Naive thymus-derived CD4-positive, alpha-beta T cell (primary cell): Measurements from ENCODE around the gene SPATA33. TPM values are rescaled to one million over a fixed set of nuclear protein-coding genes. Genes with fewer than 3 reads are reported as not detected.
A peak's percentile ranks its signal among the peaks of the same experiment; 100 is the strongest.

Source experiments
- ATAC-seq: fragments of 150-1000 bp; cut with Tn5 transposase; 2 replicates; pipeline ENCODE4 v1.10.0; 2021; ENCODE audit warnings: mild to moderate bottlenecking, moderate library complexity
- CTCF ChIA-PET: fragments of 350-600 bp; sonication (Branson Sonifier 250); formaldehyde crosslinking; loops from one replicate; lab custom pipeline; 2021; ENCODE audit warnings: antibody characterized with exemption; lab: Charles Lee
- POLR2A ChIA-PET: fragments of 350-600 bp; sonication (Branson Sonifier 250); formaldehyde crosslinking; loops from one replicate; lab custom pipeline; 2021; ENCODE audit warnings: antibody characterized with exemption, inconsistent platforms; lab: Charles Lee
- DNase-seq, 9 donors: peaks; one replicate each; pipeline versions ENCODE4 v3.0.0 to v3.0.0-alpha.2; 2020 to 2022; ENCODE audit warnings: mixed read lengths in 1 of 9
- H3K27ac ChIP-seq: one replicate; pipeline ENCODE4 v1.7.0; 2013; ENCODE audit warnings: mild to moderate bottlenecking, low read depth, low read length, moderate library complexity
- H3K27me3 ChIP-seq, 2 donors: one replicate each; pipeline ENCODE4 v1.7.0; 2013; ENCODE audit warnings: low read length in 2 of 2, mild to moderate bottlenecking in 2 of 2, moderate library complexity in 2 of 2; ENCODE audit not compliant: control insufficient read depth in 2 of 2, insufficient read depth in 2 of 2
- H3K36me3 ChIP-seq, 3 experiments: 1 replicate in 2 of 3; 2 replicates in 1 of 3; pipeline ENCODE4 v1.7.0; 2013; ENCODE audit warnings: low read length in 3 of 3, mild to moderate bottlenecking in 3 of 3, moderate library complexity in 1 of 3; ENCODE audit not compliant: insufficient read depth in 3 of 3, control insufficient read depth in 2 of 3
- H3K4me1 ChIP-seq, 2 donors: one replicate each; pipeline ENCODE4 v1.7.0; 2013; ENCODE audit warnings: low read length in 2 of 2, mild to moderate bottlenecking in 2 of 2, moderate library complexity in 1 of 2; ENCODE audit not compliant: control insufficient read depth in 2 of 2, insufficient read depth in 2 of 2
- H3K4me3 ChIP-seq: 2 replicates; pipeline ENCODE4 v1.7.0; 2013; ENCODE audit warnings: mild to moderate bottlenecking, low read length
- H3K9me3 ChIP-seq, 3 experiments: 1 replicate in 2 of 3; 2 replicates in 1 of 3; pipeline ENCODE4 v1.7.0; 2013; ENCODE audit warnings: low read length in 3 of 3; ENCODE audit not compliant: control insufficient read depth in 2 of 3
- H3K27ac Mint-ChIP-seq, 9 donors: one replicate each; pipeline ENCODE4 v1.8.0; 2020 to 2022; ENCODE audit warnings: mixed read lengths in 9 of 9, mild to moderate bottlenecking in 8 of 9, moderate library complexity in 5 of 9, inconsistent platforms in 2 of 9
- H3K27me3 Mint-ChIP-seq, 5 donors: one replicate each; pipeline ENCODE4 v1.8.0; 2021 to 2022; ENCODE audit warnings: mixed read lengths in 5 of 5, mild to moderate bottlenecking in 1 of 5
- H3K36me3 Mint-ChIP-seq, 5 donors: one replicate each; pipeline ENCODE4 v1.8.0; 2020 to 2022; ENCODE audit warnings: mixed read lengths in 5 of 5, mild to moderate bottlenecking in 3 of 5, inconsistent platforms in 1 of 5
- H3K4me1 Mint-ChIP-seq, 7 donors: one replicate each; pipeline ENCODE4 v1.8.0; 2020 to 2022; ENCODE audit warnings: mixed read lengths in 7 of 7, mild to moderate bottlenecking in 3 of 7, inconsistent platforms in 1 of 7
- H3K4me3 Mint-ChIP-seq, 10 donors: one replicate each; pipeline ENCODE4 v1.8.0; 2020 to 2022; ENCODE audit warnings: mild to moderate bottlenecking in 10 of 10, mixed read lengths in 10 of 10, moderate library complexity in 6 of 10, inconsistent platforms in 2 of 10
- H3K9me3 Mint-ChIP-seq, 11 donors: one replicate each; pipeline ENCODE4 v1.8.0; 2020 to 2022; ENCODE audit warnings: mixed read lengths in 11 of 11, mild to moderate bottlenecking in 4 of 11, inconsistent platforms in 1 of 11, moderate library complexity in 1 of 11
- intact Hi-C, 2 donors: fragments of 100-400 bp; cut with micrococcal nuclease; formaldehyde crosslinking; loops; one replicate each; pipeline ENCODE4 v1.15.1; 2023
- polyA plus RNA-seq, 2 donors: library from polyadenylated mRNA; unstranded; fragments of 300-500 nt; fragmentation: Illumina TruSeq; gene quantifications; one replicate each; pipeline ENCODE4 v1.2.3, GENCODE V29; 2021
- total RNA-seq, 6 experiments: library from RNA in 5 of 6; stranded (reverse) in 5 of 6; gene quantifications; 1 replicate in 5 of 6; 2 replicates in 1 of 6; pipeline ENCODE4 v1.2.3 and lab custom pipeline; 2021 to 2026

SPATA33 gene
- 10 to 100 TPM in 2 of 5 experiments, 1 to 10 TPM in 3; 6.4 to 17.0 (median 7.9) TPM for total RNA-seq
- polyA plus RNA-seq, result 1 to 10 TPM; 2.4 to 2.6 TPM
- total RNA-seq (lab: John Stamatoyannopoulos, UW), result 6.9 reads per million, percentile 29 among the genes with 10 or more reads in this experiment

GRCh38 chr16:89657442-89658220, at the start of gene SPATA33, which contains the start of gene CHMP1A:
SPATA33 (plus strand) TSS chr16:89657836; CDS start chr16:89657912, 76 bp downstream.
CHMP1A (minus strand) TSS chr16:89657708; CDS start chr16:89657588, 120 bp downstream.
- Histone ChIP-seq H3K4me1 (peaks cover 6 to 16% of the 10 kb centered on the region in 2 donors), H3K36me3 (peaks cover 0 to 5% (median 0%) of the 10 kb centered on the region in 3 experiments), H3K27ac (peak within 1 kb of the TSS; percentile 85), H3K27me3 (no peaks in the 10 kb centered on the region), H3K4me3 (peak within 1 kb of the TSS; percentile 88), H3K9me3 (no peaks in the 10 kb centered on the region)
- ATAC-seq, result peak; percentile 95
- Mint-ChIP-seq H3K4me3 (peak within 1 kb of the TSS; percentile 82 to 93 (median 86)), H3K9me3 (no peaks in the 10 kb centered on the region), H3K4me1 (peaks cover 17 to 44% (median 36%) of the 10 kb centered on the region in 7 donors), H3K27me3 (no peaks in the 10 kb centered on the region), H3K27ac (peak within 1 kb of the TSS; percentile 71 to 89 (median 85)), H3K36me3 (peaks cover 7 to 23% (median 10%) of the 10 kb centered on the region in 5 donors)
- peak; percentile 87 to 98 (median 94) for DNase-seq
- POLR2A ChIA-PET, result interaction anchor here (0.6 to 2.7 kb wide), 6 partner anchors 29 to 417 kb away, joined by 3 to 13 read pairs (median 3); partner anchors contain the start of genes CDK10, SPATA2L and TCF25
- CTCF ChIA-PET, result interaction anchor here (0.6 kb wide), 1 partner anchor 285 kb away, joined by 3 read pairs; no protein-coding TSS in a partner anchor
- intact Hi-C loops, result loop anchor here (1.0 to 5.0 kb wide), 8 partner anchors 29 to 410 kb away; partner anchors contain the start of genes CDK10 (in 2 of the 2), RPL13 (in 2 of the 2), SPG7 (in 1 of the 2) and TCF25 (in 1 of the 2)

- H3K9me3 Mint-ChIP-seq, result peaks cover 0 to 2% (median 0%) of the 10 kb centered on the region in 11 donors
- Histone ChIP-seq H3K36me3 (no peaks in the 10 kb centered on the region), H3K4me3 (no peak overlapping the region), H3K27me3 (no peaks in the 10 kb centered on the region), H3K4me1 (peaks cover under 1% of the 10 kb centered on the region in 2 donors), H3K9me3 (no peaks in the 10 kb centered on the region), H3K27ac (no peak overlapping the region)
- H3K4me1 Mint-ChIP-seq, result peaks cover 0 to 11% (median 3%) of the 10 kb centered on the region in 7 donors
- intact Hi-C loops, result no loop called here
- H3K27ac Mint-ChIP-seq, result no peak overlapping the region
- no peak for ATAC-seq
- ChIA-PET POLR2A (no interaction called here), CTCF (no interaction called here)
- H3K36me3 Mint-ChIP-seq, result no peaks in the 10 kb centered on the region
- H3K27me3 Mint-ChIP-seq, result peaks cover 0 to 2% (median 0%) of the 10 kb centered on the region in 5 donors
- DNase-seq, result no peak
- no peak overlapping the region for H3K4me3 Mint-ChIP-seq
These were observed 49.5 kb upstream of the SPATA33 start for GRCh38 chr16:89607937-89608740.

GRCh38 chr16:89610108-89610453, 47.6 kb upstream of the SPATA33 start:
- Mint-ChIP-seq H3K36me3 (no peaks in the 10 kb centered on the region), H3K9me3 (peaks cover 0 to 2% (median 0%) of the 10 kb centered on the region in 11 donors), H3K27ac (no peak overlapping the region), H3K27me3 (peaks cover 0 to 5% (median 0%) of the 10 kb centered on the region in 5 donors), H3K4me3 (no peak overlapping the region), H3K4me1 (peaks cover 0 to 11% (median 4%) of the 10 kb centered on the region in 7 donors)
- ATAC-seq, result no peak
- Histone ChIP-seq H3K27ac (no peak overlapping the region), H3K4me3 (no peak overlapping the region), H3K9me3 (no peaks in the 10 kb centered on the region), H3K4me1 (no peaks in the 10 kb centered on the region), H3K27me3 (no peaks in the 10 kb centered on the region), H3K36me3 (no peaks in the 10 kb centered on the region)
- no peak for DNase-seq
- intact Hi-C loops, result no loop called here
- CTCF ChIA-PET, result no interaction called here
- POLR2A ChIA-PET, result interaction anchor here (0.6 kb wide), 1 partner anchor 77 kb away, joined by 3 read pairs; no protein-coding TSS in a partner anchor

- H3K27ac ChIP-seq, result no peak overlapping the region
- H3K9me3 ChIP-seq, result no peaks in the 10 kb centered on the region
- Mint-ChIP-seq H3K27me3 (peaks cover 0 to 5% (median 0%) of the 10 kb centered on the region in 5 donors), H3K9me3 (peaks cover 0 to 8% (median 0%) of the 10 kb centered on the region in 11 donors), H3K36me3 (peaks cover 0 to 4% (median 0%) of the 10 kb centered on the region in 5 donors), H3K4me3 (no peak overlapping the region), H3K4me1 (peaks cover 6 to 25% (median 17%) of the 10 kb centered on the region in 7 donors), H3K27ac (peak overlapping the region in 2 of 9 donors; percentile 1 to 53)
- no peaks in the 10 kb centered on the region for H3K36me3 ChIP-seq
- peaks cover 0 to 10% of the 10 kb centered on the region in 2 donors for H3K4me1 ChIP-seq
- no peak overlapping the region for H3K4me3 ChIP-seq
- ChIA-PET CTCF (interaction anchor here (0.6 kb wide), 1 partner anchor 352 kb away, joined by 4 read pairs; no protein-coding TSS in a partner anchor), POLR2A (no interaction called here)
- ATAC-seq (no peak), DNase-seq (no peak)
- no peaks in the 10 kb centered on the region for H3K27me3 ChIP-seq
- intact Hi-C loops, result no loop called here
These were observed 45.0 kb upstream of the SPATA33 start for GRCh38 chr16:89612415-89613166.

- intact Hi-C loops, result no loop called here
- Histone ChIP-seq H3K27me3 (no peaks in the 10 kb centered on the region), H3K4me1 (peaks cover 0 to 10% of the 10 kb centered on the region in 2 donors), H3K36me3 (no peaks in the 10 kb centered on the region), H3K27ac (no peak within 1 kb of the TSS), H3K4me3 (no peak within 1 kb of the TSS), H3K9me3 (no peaks in the 10 kb centered on the region)
- ChIA-PET CTCF (no interaction called here), POLR2A (no interaction called here)
- DNase-seq (no peak), ATAC-seq (no peak)
- peaks cover 0 to 5% (median 0%) of the 10 kb centered on the region in 5 donors for H3K27me3 Mint-ChIP-seq
- peak within 1 kb of the TSS in 2 of 9 donors; percentile 1 to 53 for H3K27ac Mint-ChIP-seq
- peaks cover 0 to 8% (median 0%) of the 10 kb centered on the region in 11 donors for H3K9me3 Mint-ChIP-seq
- H3K4me3 Mint-ChIP-seq, result no peak within 1 kb of the TSS
- H3K4me1 Mint-ChIP-seq, result peaks cover 6 to 23% (median 17%) of the 10 kb centered on the region in 7 donors
- H3K36me3 Mint-ChIP-seq, result peaks cover 0 to 4% (median 0%) of the 10 kb centered on the region in 5 donors
These were observed 44.2 kb upstream of the SPATA33 start, which contains the start of gene DPEP1 for GRCh38 chr16:89613231-89613953. DPEP1 (plus strand) TSS chr16:89613642; CDS start chr16:89630411, 16,769 bp downstream.
